Measurements from ENCODE around the gene SERPINA12. TPM values are rescaled to one million over a fixed set of nuclear protein-coding genes. Genes with fewer than 3 reads are reported as not detected.

Gene SERPINA12
- polyA plus RNA-seq, 1 donor (not counting 4 experiments of a cell fraction or from before 2014, with no cell fraction given): 0.26 TPM

DNA sequence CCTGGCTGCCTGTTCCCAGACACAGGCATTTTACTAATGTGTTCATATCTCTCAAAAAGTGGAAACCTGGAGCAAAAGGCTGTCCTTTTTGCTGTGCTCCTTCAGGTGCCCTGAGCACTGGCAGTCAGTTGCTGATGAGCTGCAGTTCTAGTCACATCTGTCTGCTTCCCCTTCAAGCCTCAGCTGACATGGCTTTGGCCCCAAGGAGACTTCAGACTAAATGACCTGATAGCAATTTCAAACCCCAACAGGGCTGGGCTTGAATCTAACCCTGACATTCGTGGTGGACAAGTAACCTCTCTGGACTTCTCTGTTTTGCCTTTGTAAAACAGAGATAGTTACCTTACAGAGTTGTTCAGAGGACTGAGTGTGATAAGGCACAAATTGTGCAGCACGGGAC lies 39.0 kb downstream of the SERPINA12 start:
- no peak for FAIRE-seq
- H3K27me3 ChIP-seq (ENCODE audit: control insufficient read depth, extremely low read depth, insufficient read depth, low read length): no peaks in the 10 kb centered on the region
- H3K79me2 ChIP-seq (ENCODE audit: control insufficient read depth, insufficient read depth, low read length): no peaks in the 10 kb centered on the region
- no peak overlapping the region for H3K4me3 ChIP-seq (ENCODE audit: control insufficient read depth in 2 of 3, extremely low read depth in 1 of 3, insufficient read depth in 2 of 3, low read depth in 1 of 3, low read length in 3 of 3)
- H3K9ac ChIP-seq (ENCODE audit: control insufficient read depth, extremely low read depth, insufficient read depth, low read length): no peak overlapping the region
- no peaks in the 10 kb centered on the region for H3K9me1 ChIP-seq (ENCODE audit: control insufficient read depth, extremely low read depth, insufficient read depth, low read length)
- H3K27ac ChIP-seq (ENCODE audit: control insufficient read depth, insufficient read depth, low read length): no peak overlapping the region
- H3K9me3 ChIP-seq (ENCODE audit: control insufficient read depth, low read depth, low read length): no peaks in the 10 kb centered on the region
- H3K4me1 ChIP-seq (ENCODE audit: control insufficient read depth, extremely low read depth, insufficient read depth, low read length): peaks cover 4% of the 10 kb centered on the region
- no peak overlapping the region for H2AFZ ChIP-seq (ENCODE audit: control insufficient read depth, low read length)
- no peaks in the 10 kb centered on the region for H3K36me3 ChIP-seq (ENCODE audit: control insufficient read depth in 2 of 2, extremely low read depth in 1 of 2, insufficient read depth in 2 of 2, low read length in 2 of 2)
- dilution Hi-C loops (cut with MboI; ENCODE audit: extremely low pct_ligation_motif_present, low sequenced_read_pairs): no loop called here
- no peaks in the 10 kb centered on the region for H4K20me1 ChIP-seq (ENCODE audit: control insufficient read depth, extremely low read depth, insufficient read depth, low read length)
- no peak for TF ChIP-seq EZH2 (IDR thresholded peaks at IDR 0.05; ENCODE audit: low read length)
- TF ChIP-seq, protein P1, sequence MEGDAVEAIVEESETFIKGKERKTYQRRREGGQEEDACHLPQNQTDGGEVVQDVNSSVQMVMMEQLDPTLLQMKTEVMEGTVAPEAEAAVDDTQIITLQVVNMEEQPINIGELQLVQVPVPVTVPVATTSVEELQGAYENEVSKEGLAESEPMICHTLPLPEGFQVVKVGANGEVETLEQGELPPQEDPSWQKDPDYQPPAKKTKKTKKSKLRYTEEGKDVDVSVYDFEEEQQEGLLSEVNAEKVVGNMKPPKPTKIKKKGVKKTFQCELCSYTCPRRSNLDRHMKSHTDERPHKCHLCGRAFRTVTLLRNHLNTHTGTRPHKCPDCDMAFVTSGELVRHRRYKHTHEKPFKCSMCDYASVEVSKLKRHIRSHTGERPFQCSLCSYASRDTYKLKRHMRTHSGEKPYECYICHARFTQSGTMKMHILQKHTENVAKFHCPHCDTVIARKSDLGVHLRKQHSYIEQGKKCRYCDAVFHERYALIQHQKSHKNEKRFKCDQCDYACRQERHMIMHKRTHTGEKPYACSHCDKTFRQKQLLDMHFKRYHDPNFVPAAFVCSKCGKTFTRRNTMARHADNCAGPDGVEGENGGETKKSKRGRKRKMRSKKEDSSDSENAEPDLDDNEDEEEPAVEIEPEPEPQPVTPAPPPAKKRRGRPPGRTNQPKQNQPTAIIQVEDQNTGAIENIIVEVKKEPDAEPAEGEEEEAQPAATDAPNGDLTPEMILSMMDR (optimal IDR thresholded peaks at IDR 0.05 in 1 of 3, IDR thresholded peaks at IDR 0.05 in 1 of 3, conservative IDR thresholded peaks at IDR 0.05 in 1 of 3; ENCODE audit: extremely low read depth in 1 of 3, insufficient read depth in 2 of 3, low read length in 3 of 3): no peak
- no peak for DNase-seq (ENCODE audit: low read depth, low spot score)
- H3K4me2 ChIP-seq (ENCODE audit: control insufficient read depth, extremely low read depth, insufficient read depth, low read depth, low read length): no peak overlapping the region

DNA sequence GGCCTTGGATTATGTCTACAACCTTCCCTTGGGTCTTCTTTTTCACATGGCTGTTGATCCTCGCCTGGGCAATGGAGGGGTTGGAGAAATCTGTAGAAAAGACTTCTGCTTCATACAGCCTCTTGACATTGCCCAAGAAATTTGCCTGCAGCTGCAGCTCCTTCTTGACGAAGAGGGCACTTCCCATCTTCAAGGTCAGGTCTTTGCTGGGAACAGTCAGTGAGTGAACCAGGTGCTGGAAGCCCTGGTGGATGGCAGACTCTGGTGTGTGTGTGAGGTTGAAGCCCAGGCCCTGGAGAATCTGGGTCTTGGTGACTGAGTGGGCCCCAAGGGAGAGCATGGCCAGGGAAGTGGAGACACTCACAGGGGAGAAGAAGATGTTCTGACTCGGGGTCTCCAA lies 40.0 kb downstream of the SERPINA12 start:
- FAIRE-seq: no peak
- Histone ChIP-seq H3K79me2 (ENCODE audit: control insufficient read depth, insufficient read depth, low read length) (no peaks in the 10 kb centered on the region), H3K36me3 (ENCODE audit: control insufficient read depth in 2 of 2, extremely low read depth in 1 of 2, insufficient read depth in 2 of 2, low read length in 2 of 2) (no peaks in the 10 kb centered on the region), H3K9me1 (ENCODE audit: control insufficient read depth, extremely low read depth, insufficient read depth, low read length) (no peaks in the 10 kb centered on the region), H4K20me1 (ENCODE audit: control insufficient read depth, extremely low read depth, insufficient read depth, low read length) (no peaks in the 10 kb centered on the region), H2AFZ (ENCODE audit: control insufficient read depth, low read length) (no peak overlapping the region), H3K4me1 (ENCODE audit: control insufficient read depth, extremely low read depth, insufficient read depth, low read length) (peaks cover under 1% of the 10 kb centered on the region), H3K27ac (ENCODE audit: control insufficient read depth, insufficient read depth, low read length) (no peak overlapping the region), H3K9ac (ENCODE audit: control insufficient read depth, extremely low read depth, insufficient read depth, low read length) (no peak overlapping the region), H3K27me3 (ENCODE audit: control insufficient read depth, extremely low read depth, insufficient read depth, low read length) (no peaks in the 10 kb centered on the region), H3K4me2 (ENCODE audit: control insufficient read depth, extremely low read depth, insufficient read depth, low read depth, low read length) (no peak overlapping the region), H3K4me3 (ENCODE audit: control insufficient read depth in 2 of 3, extremely low read depth in 1 of 3, insufficient read depth in 2 of 3, low read depth in 1 of 3, low read length in 3 of 3) (no peak overlapping the region), H3K9me3 (ENCODE audit: control insufficient read depth, low read depth, low read length) (peaks cover 3% of the 10 kb centered on the region)
- TF ChIP-seq, protein P1 (optimal IDR thresholded peaks at IDR 0.05 in 1 of 3, IDR thresholded peaks at IDR 0.05 in 1 of 3, conservative IDR thresholded peaks at IDR 0.05 in 1 of 3; ENCODE audit: extremely low read depth in 1 of 3, insufficient read depth in 2 of 3, low read length in 3 of 3): no peak
- no peak for TF ChIP-seq EZH2 (IDR thresholded peaks at IDR 0.05; ENCODE audit: low read length)
- dilution Hi-C loops (cut with MboI; ENCODE audit: extremely low pct_ligation_motif_present, low sequenced_read_pairs): no loop called here
- no peak for DNase-seq (ENCODE audit: low read depth, low spot score)

Data from keratinocyte (primary cell).